ENCODE measurements around the gene POU2AF1.

DNA sequence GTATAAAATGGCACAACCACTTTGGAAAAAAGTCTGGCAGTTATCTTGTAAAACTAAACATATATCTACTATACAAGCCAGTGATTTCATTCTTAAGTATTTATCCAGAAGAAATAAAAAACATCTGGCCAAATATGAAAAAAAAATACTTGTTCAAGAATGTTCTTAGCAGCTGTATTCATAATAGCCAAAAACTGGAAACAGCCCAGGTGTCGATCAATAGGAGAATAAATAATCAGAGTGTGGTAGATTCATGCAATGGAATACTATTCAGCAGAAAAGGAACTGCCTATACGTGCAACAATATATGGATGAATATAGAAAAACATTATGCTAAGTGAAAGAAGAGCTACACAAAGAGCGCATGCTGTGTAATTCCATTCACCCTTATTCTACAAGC lies 36.7 kb downstream of the POU2AF1 start:
- TF ChIP-seq RAD21 (IDR thresholded peaks at IDR 0.05; ENCODE audit: low read depth) (no peak), TEAD4 (IDR thresholded peaks at IDR 0.05) (no peak)
- TF ChIP-seq, protein P1, sequence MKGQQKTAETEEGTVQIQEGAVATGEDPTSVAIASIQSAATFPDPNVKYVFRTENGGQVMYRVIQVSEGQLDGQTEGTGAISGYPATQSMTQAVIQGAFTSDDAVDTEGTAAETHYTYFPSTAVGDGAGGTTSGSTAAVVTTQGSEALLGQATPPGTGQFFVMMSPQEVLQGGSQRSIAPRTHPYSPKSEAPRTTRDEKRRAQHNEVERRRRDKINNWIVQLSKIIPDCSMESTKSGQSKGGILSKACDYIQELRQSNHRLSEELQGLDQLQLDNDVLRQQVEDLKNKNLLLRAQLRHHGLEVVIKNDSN (IDR thresholded peaks at IDR 0.05): no peak
